ENCODE results near the gene UBN1. TPM values are rescaled to one million over a fixed set of nuclear protein-coding genes. Genes with fewer than 3 reads are reported as not detected.
A peak's percentile ranks its signal among the peaks of the same experiment; 100 is the strongest.

The UBN1 gene
- total RNA-seq, 4 donors from 2014 or later = 24.5 to 47.4 (median 29.2) TPM

- DNase-seq (ENCODE audit: low spot score in 2 of 2) = no peak
- peaks cover 0 to 100% (median 33%) of the 10 kb centered on the region in 3 donors for H3K36me3 ChIP-seq
- H3K9me3 ChIP-seq = no peaks in the 10 kb centered on the region
- peaks cover 0 to 12% (median 0%) of the 10 kb centered on the region in 4 donors for H3K4me1 ChIP-seq
- 92% methylated on average over 9 to 17 of the region's 17 CpGs for WGBS, 2 donors
- H3K27ac ChIP-seq = no peak overlapping the region
- TF ChIP-seq POLR2A (IDR thresholded peaks at IDR 0.05) = no peak
- no peak for TF ChIP-seq CTCF (IDR thresholded peaks at IDR 0.05)
- TF ChIP-seq EP300 (IDR thresholded peaks at IDR 0.05) = no peak
- H3K27me3 ChIP-seq = no peaks in the 10 kb centered on the region
- H3K4me3 ChIP-seq = no peak overlapping the region
Measured at GRCh38 chr16:4880006-4880580, 32.8 kb downstream of the UBN1 start.

- no peak overlapping the region for H3K27ac ChIP-seq
- H3K36me3 ChIP-seq = peaks cover 0 to 100% (median 26%) of the 10 kb centered on the region in 3 donors
- no peak overlapping the region for H3K4me3 ChIP-seq
- TF ChIP-seq EP300 (IDR thresholded peaks at IDR 0.05) (no peak), POLR2A (IDR thresholded peaks at IDR 0.05) (no peak)
- H3K4me1 ChIP-seq = peaks cover 0 to 12% (median 0%) of the 10 kb centered on the region in 4 donors
- DNase-seq (ENCODE audit: low spot score in 2 of 2) = no peak
- WGBS, 2 donors = 65 to 70% methylated on average over 14 of the region's 14 CpGs
- H3K27me3 ChIP-seq = no peaks in the 10 kb centered on the region
- H3K9me3 ChIP-seq = no peaks in the 10 kb centered on the region
Measured at GRCh38 chr16:4882000-4882632, 34.8 kb downstream of the UBN1 start.

GRCh38 chr16:4882633-4883285, 35.5 kb downstream of the UBN1 start:
- no peaks in the 10 kb centered on the region for H3K9me3 ChIP-seq
- peaks cover 0 to 12% (median 0%) of the 10 kb centered on the region in 4 donors for H3K4me1 ChIP-seq
- no peak for TF ChIP-seq POLR2A (IDR thresholded peaks at IDR 0.05)
- TF ChIP-seq CTCF (IDR thresholded peaks at IDR 0.05) = no peak
- no peak for TF ChIP-seq EP300 (IDR thresholded peaks at IDR 0.05)
- no peak overlapping the region for H3K27ac ChIP-seq
- 77 to 78% methylated on average over 11 of the region's 11 CpGs for WGBS, 2 donors
- no peaks in the 10 kb centered on the region for H3K27me3 ChIP-seq
- H3K4me3 ChIP-seq = no peak overlapping the region
- peak in 1 of 2 donors; percentile 23 for DNase-seq (ENCODE audit: low spot score in 2 of 2)
- H3K36me3 ChIP-seq = peaks cover 0 to 100% (median 21%) of the 10 kb centered on the region in 3 donors

GRCh38 chr16:4883501-4883900, 36.2 kb downstream of the UBN1 start:
- TF ChIP-seq CTCF (IDR thresholded peaks at IDR 0.05) (no peak), EP300 (IDR thresholded peaks at IDR 0.05) (no peak), POLR2A (IDR thresholded peaks at IDR 0.05) (no peak)
- peaks cover 0 to 100% (median 15%) of the 10 kb centered on the region in 3 donors for H3K36me3 ChIP-seq
- DNase-seq (ENCODE audit: low spot score in 2 of 2) = no peak
- no peak overlapping the region for H3K4me3 ChIP-seq
- H3K27me3 ChIP-seq = no peaks in the 10 kb centered on the region
- no peak overlapping the region for H3K27ac ChIP-seq
- no peaks in the 10 kb centered on the region for H3K9me3 ChIP-seq
- peaks cover 0 to 12% (median 0%) of the 10 kb centered on the region in 4 donors for H3K4me1 ChIP-seq
- 95 to 97% methylated on average over 25 of the region's 25 CpGs for WGBS, 2 donors

GRCh38 chr16:4884209-4884608, 36.9 kb downstream of the UBN1 start:
- Histone ChIP-seq H3K36me3 (peaks cover 0 to 98% (median 15%) of the 10 kb centered on the region in 3 donors), H3K27me3 (no peaks in the 10 kb centered on the region), H3K4me1 (peaks cover 0 to 12% (median 0%) of the 10 kb centered on the region in 4 donors), H3K4me3 (no peak overlapping the region), H3K9me3 (no peaks in the 10 kb centered on the region), H3K27ac (no peak overlapping the region)
- 93 to 96% methylated on average over 34 of the region's 34 CpGs for WGBS, 2 donors
- TF ChIP-seq POLR2A (IDR thresholded peaks at IDR 0.05) (no peak), EP300 (IDR thresholded peaks at IDR 0.05) (no peak), CTCF (IDR thresholded peaks at IDR 0.05) (no peak)
- no peak for DNase-seq (ENCODE audit: low spot score in 2 of 2)

All from tibial nerve (tissue), 4 donors.